IPS DF 19.7 (cell line): ENCODE results near the gene CLSTN2.

ENCODE experiments used
- DNase-seq: peaks from one replicate; pipeline ENCODE4 v3.0.0-alpha.2; 2013; ENCODE audit warnings: low read depth, low spot score

CLSTN2 gene

DNA sequence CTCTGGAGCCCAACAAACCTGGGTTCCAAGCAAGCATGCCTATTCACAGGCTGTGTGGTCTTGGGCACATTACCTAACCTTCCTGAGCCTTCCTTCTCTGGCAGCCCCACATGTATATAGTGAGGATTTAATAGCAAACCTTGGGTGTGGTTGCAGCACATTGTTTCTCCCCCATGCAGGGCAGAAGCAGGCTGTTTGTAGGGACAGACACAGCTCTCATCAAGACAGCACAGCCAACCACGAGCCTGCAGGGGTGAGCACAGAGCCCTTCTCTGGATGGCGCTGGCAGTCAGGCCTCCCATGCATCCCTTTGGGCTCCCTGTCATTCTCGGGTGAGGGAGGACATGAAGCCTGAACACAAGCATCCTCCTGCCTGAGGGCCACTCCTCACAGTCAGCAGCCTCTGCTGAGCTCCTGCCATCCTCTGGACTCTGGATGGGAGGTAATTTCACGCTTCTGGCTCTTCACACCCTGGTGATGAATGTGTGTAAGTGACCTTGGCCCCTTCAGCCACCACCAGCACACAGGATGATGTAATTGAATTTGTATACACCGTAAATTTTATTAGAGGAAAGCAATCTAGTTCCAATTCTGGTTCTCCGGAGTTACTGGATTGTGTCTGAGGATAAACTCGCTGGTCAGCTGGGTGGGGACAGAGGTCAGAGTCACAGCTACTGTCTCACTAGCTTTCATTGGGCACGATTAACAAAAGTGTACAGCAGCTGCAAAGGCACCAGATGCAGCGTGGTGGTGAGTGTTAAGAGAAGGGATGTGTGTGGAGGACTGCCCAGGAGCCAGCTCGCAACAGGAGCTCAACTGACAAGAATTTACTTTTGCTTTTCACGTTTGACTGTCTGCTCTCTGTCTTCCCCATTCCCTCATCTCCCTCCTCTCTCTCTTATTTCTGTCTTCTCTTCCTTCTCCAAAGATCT lies 118.1 kb downstream of the CLSTN2 start:
- no peak for DNase-seq

GRCh38 chr3:140053794-140054193 lies 118.8 kb downstream of the CLSTN2 start:
- DNase-seq = no peak

DNA sequence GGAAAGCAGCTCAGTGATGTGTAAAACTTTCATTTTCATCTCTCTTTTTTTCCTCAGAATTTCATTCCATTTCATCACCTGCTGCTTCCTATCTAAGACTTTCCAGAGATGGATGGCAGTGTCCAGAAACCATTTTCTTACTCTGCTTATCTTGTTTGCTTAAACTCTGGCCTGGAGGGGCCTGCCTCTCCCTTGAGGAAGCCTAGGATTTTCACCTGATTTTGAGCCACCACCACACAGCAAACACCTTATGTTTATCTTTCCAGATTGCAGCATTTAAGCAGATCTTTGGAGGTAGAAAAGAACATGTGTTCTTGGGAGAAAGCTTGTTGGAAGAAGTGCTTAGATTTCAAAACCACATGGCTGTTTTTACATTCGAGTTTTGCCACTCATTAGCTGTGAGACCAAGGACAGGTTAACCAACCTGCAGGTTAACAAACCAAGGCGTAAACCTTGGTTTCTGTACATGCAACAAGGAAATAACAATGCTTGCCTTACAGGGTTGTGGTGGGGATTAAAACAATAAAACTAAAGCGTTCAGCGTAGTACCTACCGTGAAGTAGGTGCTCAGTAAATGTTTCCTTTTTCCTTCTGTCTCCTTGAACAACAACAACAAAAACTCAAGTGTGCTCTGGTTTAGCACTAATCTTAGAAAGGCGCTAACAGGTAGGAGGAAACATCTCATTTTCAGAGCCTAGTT lies 120.3 kb downstream of the CLSTN2 start:
- DNase-seq = no peak

DNA sequence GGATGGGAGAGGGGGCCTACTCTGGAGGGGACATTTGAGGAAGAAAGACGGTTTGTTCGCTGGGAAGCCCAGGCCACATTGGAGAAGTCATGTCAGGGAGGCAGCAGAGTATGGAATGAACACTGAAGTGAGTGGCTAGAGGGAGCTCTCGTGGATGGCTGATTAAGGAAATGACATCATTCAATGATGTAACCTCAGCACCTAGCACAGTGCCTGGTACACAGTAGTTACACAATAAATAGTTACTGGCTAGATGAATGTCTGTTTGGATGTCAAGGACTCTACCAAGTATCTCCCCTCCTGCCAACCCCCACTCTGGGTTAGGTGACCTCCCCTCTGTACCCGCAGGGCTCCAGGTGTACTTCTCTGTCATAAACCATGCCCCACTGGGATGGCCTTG lies 121.1 kb downstream of the CLSTN2 start:
- DNase-seq = no peak

DNA sequence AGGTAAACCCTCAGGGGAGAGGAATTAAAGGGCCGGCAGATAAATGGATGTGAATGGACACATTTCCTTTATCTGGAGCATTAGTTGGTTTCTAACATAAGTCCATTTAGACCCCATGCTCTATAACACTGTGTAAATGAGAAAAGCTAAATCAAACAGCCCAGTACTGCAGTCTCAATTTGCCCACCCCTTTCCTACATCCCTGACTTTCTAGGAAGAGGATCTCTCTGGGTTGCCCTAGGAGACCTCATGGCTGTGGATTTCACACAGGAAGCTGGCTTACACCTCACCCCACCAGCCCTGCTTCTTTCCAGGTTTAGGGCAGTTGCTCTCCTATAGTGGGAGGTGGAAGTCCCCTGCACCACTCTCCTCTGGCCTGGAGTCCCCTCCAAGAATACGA lies 126.2 kb downstream of the CLSTN2 start:
- DNase-seq = no peak

DNA sequence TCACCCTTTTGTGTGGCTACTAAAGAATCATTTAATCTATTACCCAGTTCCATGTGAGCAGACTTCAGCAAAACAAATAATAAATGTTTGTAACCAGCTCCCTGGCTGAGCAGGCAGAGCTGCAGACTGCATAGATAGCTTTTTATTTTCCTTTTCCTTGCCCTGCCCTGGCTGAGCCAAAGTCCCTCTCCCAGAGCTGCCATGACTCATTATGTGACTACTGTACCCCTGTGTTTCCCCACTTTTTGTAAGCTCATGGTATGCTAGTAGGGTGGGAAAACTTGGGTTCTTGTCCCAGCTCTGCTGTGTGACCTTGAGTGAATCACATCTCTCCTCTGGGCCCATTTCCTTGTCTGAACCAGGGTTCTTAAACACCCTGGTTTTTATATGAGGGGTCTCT lies 127.5 kb downstream of the CLSTN2 start:
- DNase-seq = no peak

DNA sequence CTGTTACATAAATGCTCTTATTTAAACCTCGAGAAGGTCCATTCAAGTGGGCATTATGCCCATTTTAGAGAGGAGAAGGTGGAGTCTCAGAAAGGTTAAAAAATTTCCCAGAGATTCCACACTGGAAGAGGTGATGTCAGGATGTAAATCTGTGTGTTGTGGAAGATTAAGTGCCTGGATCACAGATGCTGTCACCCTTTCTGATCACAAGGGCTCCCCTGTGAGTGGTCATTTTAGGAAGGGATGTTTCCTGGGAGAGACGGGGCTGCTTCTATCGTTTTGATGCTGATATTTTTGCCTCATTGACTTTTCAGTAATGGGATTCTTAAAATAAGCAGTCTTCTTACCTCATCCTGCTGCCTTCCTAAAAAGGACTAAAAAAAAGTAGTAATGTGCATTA lies 132.5 kb downstream of the CLSTN2 start:
- no peak for DNase-seq

- no peak for DNase-seq
These were observed 133.6 kb downstream of the CLSTN2 start for GRCh38 chr3:140068494-140069017.

DNA sequence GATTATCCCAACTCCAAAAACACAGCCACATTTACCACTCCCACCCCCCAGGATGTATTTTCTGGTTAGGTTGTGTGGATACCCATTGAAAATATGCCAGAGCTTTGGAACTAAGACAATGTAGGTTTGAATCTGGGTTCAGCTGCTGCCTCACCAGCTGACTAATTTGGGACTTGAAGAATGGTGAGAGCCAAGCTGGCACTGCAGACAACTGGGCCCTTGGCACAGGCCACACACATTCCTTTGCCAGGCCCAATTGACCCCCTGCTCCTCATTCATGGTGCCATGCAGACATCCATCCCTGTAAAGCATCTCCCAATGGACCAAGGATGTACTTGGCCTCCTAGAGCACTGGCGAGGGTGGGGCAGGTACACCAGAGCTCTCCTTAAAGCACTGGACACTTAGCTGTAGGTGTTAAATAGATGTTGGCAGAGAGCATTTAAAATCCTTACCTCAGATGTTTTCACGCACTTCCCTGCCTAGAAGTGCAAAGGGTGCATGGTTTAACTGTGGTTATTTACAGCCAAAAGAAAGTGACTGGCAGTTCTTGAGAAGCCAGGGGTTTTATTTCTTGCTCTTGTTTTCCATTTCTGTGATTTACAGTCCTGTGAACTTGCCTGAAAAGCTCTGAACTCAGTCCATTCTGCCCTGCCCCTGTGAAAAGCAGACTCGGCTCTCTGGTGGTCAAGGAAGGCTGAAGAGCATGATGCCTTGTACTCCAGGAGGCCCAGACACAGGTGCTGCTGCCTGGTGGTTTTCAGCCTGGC lies 138.5 kb downstream of the CLSTN2 start:
- no peak for DNase-seq

- no peak for DNase-seq
These were observed 141.6 kb downstream of the CLSTN2 start for GRCh38 chr3:140076552-140076951.

DNA sequence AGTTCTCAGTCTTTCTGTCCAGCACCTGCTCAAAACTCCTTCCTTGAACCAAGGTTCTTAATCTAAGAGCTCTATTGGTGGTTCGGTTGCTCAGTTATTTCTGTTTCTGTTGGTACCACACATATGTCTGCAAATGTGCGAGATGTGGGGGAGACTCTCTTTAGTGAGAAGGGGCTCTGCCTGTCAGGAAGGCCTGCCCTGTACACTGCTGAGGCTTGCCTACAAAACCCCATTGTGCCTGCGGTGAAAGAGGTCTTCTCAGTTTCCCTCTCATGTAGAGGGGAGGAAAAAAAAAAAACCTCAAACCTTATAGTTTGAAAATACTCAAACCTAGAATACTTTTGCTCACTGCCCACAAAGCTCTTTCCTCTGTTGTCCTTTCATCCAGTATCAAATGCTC lies 142.4 kb downstream of the CLSTN2 start:
- no peak for DNase-seq

- DNase-seq = no peak
These were observed 143.4 kb downstream of the CLSTN2 start for GRCh38 chr3:140078343-140078742.

DNA sequence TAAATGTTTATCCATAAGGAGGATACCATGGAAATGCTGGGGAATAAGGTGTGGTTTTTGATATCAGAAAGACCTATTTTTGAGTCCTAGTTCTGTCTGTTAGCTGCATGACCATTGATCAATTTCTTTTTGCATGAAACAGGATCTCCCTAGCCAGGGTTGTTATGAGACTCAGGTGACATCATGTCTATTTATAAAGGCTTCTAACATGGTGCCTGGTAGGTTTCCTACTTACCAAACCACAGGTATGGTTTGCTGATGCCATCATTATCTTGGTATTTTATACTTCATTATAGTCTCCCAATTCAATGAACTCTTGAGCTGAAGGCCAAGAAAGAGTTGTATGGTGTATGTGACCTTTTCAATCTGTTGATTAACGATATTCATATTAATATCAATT lies 144.0 kb downstream of the CLSTN2 start:
- DNase-seq = no peak

DNA sequence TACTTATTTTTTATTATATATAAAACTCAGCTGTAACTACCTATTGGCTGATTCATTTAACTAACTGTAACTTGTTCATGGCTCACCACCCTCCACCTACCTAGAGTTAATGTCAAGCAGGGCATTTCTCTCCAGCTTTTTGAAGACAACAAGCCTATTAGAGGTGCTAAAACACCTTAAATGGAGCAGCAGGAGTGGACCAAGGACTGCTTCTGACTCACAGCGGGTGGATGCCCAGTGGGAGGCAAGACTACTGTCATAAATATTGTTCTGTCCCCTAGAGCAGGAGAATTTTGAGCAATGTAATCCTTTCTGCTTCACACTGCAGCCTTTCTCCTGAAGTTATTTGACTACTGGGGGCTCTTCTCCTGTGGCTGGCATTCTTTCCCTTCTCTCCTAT lies 146.9 kb downstream of the CLSTN2 start:
- DNase-seq = no peak

- DNase-seq = no peak
These were observed 150.0 kb downstream of the CLSTN2 start for GRCh38 chr3:140085001-140085400.

GRCh38 chr3:140086642-140087041 lies 151.7 kb downstream of the CLSTN2 start:
- DNase-seq = no peak

GRCh38 chr3:140088058-140088457 lies 153.1 kb downstream of the CLSTN2 start:
- no peak for DNase-seq

- no peak for DNase-seq
These were observed 153.5 kb downstream of the CLSTN2 start for GRCh38 chr3:140088513-140088912.

GRCh38 chr3:140089403-140090072 lies 154.6 kb downstream of the CLSTN2 start:
- DNase-seq = no peak

DNA sequence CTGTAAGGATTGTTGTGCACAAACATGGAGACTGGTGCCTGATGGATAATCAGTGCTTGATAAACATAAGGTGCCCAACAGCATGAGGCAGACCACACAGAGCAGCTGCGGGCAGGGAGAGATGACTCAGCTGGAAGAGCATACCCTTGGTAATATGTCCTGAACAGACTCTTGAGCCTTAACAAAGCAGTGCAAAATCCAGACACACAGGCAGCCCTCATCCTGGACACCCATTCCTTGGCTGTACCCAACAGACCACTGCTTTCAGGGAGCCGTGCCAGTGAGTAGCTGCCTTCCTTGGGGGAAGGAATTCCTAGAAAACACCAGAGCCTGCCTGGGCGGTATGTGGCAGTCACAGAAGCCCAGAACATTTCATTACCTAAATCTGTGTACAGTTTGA lies 156.2 kb downstream of the CLSTN2 start:
- no peak for DNase-seq

- no peak for DNase-seq
These were observed 158.0 kb downstream of the CLSTN2 start for GRCh38 chr3:140092848-140093536.
